OCI-M2 (cell line): Measurements from ENCODE around the gene CENPX.

ENCODE experiments used
- DNase-seq: peaks from one replicate; lab custom pipeline; 2025; ENCODE audit not compliant: unreplicated experiment; lab: John Stamatoyannopoulos, UW

CENPX gene

DNA sequence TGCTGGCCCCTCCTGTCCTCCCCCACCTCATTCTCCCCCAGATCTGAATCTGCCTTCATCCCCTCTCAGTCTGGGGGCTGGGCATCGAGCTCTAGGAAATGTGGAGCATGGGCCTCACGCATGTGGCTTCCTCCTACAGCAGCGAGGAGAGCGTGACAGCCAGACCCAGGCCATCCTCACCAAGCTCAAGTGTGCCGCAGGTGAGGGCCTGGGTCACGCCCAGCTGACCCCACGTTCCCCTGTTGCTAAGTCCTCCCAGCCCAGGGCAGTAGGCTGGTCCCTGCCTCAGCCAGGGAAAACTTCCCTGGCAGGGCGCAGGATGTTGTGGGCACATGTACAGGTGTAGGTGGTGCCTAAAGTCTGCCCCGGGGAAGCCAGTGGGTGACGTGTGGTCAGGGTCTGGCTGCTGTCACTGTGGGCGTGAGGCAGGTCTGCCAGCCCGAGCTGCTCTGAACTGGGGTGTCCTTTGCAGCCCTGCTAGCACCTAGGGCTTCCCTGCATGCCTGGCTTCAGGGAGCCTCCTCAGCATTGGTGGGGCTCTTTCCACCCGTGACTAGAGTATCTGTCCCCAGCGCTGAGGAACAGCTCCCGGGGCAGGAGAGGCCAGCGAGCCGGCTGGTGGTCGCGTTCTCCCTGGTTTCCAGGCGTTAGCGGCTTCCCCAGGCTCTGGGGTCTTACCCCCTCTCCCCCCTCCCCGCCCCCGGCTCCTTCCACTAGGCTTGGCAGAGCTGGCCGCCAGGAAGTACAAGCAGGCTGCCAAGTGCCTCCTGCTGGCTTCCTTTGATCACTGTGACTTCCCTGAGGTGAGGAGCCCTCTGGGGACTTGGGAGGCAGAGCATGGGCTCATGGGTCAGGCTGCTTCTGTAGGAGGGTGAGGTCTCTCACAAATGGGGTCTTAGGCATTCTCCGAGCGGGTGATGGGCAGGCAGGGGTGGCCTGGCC, 32.6 kb upstream of the CENPX start:
- DNase-seq, result no peak

DNA sequence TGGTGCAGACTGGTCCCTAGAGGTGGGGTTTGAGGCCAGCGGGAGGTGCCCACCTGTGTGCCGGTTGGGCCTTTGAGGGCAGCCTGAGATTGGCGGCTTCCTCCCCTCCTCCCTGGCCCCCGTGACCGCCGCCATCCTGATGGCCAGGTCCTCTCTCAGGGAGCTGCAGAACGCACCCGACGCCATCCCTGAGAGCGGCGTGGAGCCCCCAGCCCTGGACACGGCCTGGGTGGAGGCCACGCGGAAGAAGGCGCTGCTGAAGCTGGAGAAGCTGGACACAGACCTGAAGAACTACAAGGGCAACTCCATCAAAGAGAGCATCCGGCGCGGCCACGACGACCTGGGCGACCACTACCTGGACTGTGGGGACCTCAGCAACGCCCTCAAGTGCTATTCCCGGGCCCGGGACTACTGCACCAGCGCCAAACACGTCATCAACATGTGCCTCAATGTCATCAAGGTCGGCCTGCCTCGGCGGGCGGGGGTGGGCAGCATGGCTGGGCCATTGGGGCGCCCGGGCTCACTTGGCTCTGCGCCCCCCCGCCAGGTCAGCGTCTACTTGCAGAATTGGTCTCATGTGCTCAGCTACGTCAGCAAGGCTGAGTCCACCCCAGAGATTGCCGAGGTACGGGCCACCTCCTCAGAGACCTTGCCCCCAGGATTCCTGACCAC, 31.8 kb upstream of the CENPX start:
- DNase-seq, result no peak

GRCh38 chr17:82053556-82054263, 31.0 kb upstream of the CENPX start:
- no peak for DNase-seq

- DNase-seq, result no peak
Measured at GRCh38 chr17:82053130-82053529, 30.5 kb upstream of the CENPX start.

- DNase-seq, result no peak
Measured at GRCh38 chr17:82052638-82053059, 30.0 kb upstream of the CENPX start.

DNA sequence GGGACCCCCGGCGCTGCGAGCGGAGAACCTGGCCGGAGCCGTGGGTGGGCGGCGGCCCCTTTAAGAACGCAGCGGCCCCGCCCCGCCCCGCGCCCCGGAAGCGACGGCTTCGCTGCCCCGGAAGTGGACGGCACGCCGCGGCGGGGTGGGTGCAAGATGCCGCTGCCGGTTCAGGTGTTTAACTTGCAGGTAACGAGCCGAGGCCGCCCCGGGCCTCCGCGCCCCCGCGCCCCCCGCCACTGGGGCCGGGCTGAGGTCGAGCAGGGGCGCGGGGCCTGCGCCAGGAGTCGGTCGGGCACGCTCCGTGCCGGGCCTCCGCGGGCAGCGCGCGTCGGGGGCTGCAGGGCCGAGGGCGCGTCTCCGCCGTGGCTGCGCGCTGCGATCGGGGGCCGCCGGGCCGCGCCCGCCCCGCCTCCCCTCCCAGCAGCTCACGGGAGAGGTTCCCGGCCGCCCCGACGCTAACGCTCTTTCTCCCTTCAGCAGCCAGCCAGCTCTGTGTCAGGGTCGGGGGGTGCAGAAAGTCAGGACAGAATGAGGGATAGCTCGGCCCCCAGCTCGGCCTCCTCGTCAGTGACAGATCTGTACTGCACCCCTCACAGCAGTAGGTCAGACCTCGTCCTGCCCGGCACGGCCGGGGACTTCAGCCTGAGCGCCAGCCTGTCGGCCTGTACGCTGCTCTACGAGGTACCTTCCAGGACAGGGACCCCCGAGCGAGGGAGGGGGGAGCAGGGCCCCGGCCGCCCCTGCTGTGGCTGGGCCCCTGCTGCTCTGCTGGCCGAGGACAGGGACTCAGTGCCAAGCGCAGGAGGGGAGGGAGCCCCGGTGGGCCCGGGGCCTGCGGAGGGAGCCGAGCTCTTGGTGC, 29.3 kb upstream of the CENPX start, which contains the start of the genes GPS1 and RFNG:
Gene GPS1 (plus strand): TSS at position 123 of the 862 bp plus-strand sequence. CDS start 34 bp downstream, at position 157.
Gene RFNG (minus strand): TSS at position 36 of the 862 bp plus-strand sequence. CDS start 45 bp downstream, outside the sequence.
- no peak for DNase-seq

- no peak for DNase-seq
Measured at GRCh38 chr17:82050761-82051641, 28.3 kb upstream of the CENPX start.

- DNase-seq, result no peak
Measured at GRCh38 chr17:82050152-82050760, 27.6 kb upstream of the CENPX start.

GRCh38 chr17:82049521-82049971, 26.9 kb upstream of the CENPX start:
- no peak for DNase-seq

DNA sequence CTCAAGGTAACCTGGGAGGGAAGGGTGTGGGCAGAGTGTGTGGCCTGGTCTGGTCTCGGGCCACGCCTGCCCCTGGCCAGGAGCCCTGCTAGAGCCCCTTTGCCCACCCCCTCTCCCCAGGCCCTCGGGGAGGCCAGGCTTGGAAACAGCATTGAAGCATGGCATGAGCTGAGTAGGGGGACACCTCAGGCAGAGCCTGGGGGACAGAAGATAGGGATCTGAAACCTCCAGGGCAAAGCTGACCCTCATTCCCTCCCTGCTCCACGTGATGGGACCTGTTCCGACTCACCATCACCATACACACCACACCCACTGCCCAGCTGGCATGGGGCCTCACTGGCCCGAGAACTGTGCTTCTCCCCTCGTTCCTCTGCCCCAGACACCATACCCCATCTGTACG, 26.4 kb upstream of the CENPX start:
- DNase-seq, result no peak

- DNase-seq, result no peak
Measured at GRCh38 chr17:82048571-82048971, 25.9 kb upstream of the CENPX start.

GRCh38 chr17:82047914-82048570, 25.4 kb upstream of the CENPX start:
- no peak for DNase-seq

- DNase-seq, result no peak
Measured at GRCh38 chr17:82047379-82047778, 24.7 kb upstream of the CENPX start.

DNA sequence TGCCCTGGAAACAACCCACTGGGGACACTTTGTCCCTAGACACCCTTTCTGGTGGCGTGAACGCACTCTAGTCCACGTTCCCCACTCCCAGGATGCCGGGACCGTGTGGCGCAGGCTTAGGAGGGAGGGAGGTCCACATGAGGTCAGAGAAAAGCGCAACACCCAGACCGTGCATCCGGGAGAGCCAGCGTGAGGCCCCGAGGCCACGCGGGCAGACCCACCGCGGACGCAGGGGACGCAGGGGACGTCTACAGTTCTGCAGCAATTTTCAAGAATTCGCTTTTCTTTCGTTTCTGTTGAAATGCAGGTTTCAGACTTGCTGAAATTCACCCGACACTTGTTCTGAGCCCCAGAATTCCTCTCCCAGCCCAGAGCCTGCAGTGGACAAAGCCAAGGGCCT, 24.2 kb upstream of the CENPX start:
- no peak for DNase-seq

DNA sequence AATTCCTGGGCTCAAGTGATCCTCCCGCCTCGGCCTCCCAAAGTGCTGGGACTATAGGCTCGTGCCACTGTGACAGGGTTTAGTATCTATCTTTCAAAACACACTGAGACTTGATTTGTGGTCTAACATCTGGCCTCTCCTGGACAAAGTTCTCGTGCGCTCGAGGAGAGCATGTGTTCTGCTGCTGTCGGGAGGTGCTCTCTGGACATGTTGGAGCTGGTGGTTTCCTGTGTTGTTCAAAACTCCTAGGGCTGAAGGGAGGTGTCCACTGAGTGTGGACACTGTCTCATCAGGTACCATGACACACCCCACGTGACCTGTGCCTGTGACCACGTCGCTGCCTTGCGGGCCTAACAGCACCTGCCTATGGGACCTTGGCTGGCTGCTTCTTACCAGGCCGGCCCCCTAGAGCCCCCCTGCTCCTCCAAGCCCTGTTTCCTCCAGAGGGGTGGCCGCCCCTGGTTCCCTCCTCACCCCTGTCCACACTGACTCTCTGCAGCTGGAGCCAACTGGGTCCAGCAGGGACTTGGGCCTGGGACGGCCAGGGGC, 23.3 kb upstream of the CENPX start:
- no peak for DNase-seq

GRCh38 chr17:82043507-82043906, 20.8 kb upstream of the CENPX start:
- no peak for DNase-seq

DNA sequence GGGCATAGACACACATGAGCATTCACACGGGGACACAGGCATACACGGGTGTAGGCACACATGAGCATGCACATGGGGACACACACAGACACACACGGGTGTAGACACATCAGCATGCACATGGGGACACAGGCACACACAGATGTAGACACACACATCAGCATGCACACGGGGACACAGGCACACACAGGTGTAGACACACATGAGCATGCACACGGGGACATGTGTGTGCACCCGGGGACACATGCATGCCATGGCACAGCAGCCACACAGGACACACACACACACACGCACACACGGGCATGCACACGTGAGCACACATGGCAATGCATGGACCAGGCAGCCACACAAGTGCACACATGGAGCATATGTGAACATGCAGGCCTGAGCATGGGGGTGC, 20.0 kb upstream of the CENPX start:
- no peak for DNase-seq

DNA sequence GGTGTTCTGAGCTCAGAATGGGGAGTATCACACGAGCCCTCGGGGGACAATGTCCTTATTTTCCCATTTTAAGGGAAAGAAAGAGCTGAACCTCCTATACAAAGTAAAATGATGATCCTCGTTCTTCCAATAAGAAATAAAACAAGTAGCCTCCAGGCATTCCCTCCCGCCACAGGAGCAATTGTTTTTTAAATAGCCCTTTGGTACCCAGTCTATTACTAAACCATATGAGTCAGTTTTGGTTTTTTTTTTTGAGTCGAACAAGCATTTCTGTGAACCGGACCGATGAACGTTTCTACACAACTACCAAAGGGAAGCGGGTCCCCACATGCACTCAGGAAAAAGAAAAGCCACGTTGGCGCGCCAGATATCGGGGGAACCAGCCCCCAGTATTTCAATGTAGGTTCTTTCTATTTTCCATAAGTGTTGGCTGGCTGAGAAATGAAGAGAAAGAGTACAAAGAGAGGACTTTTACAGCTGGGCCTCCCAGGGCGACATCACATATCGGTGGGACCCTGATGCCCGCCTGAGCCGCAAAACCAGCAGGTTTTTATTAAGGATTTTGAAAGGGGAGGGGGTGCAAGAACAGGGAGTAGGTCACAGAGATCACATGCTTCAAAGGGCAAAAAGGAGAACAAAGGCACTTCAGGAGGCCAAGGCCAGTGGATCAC, 18.6 kb upstream of the CENPX start:
- no peak for DNase-seq
